PC-9 (cell line): Measurements from ENCODE around the gene CARD6. TPM values are rescaled to one million over a fixed set of nuclear protein-coding genes. Genes with fewer than 3 reads are reported as not detected.
"Not testable (repeated sequence)": the region's sequence is repeated elsewhere in the genome, so short reads cannot be mapped to it uniquely, and the experiment has no call there.

ENCODE experiments used
- BruUV-seq: library from RNA; stranded (reverse); fragments of 400-500 nt; replicated peaks from 2 replicates; lab custom pipeline; 2021; lab: Mats Ljungman, UMichigan
- CTCF ChIA-PET: fragments of 300-600 bp; sonication (Branson Sonifier 250); formaldehyde crosslinking; loops from one replicate; lab custom pipeline; 2022; ENCODE audit warnings: antibody characterized with exemption; lab: Charles Lee
- POLR2A ChIA-PET: fragments of 300-600 bp; sonication (Branson Sonifier 250); formaldehyde crosslinking; loops from one replicate; lab custom pipeline; 2022; ENCODE audit warnings: antibody characterized with exemption; ENCODE audit not compliant: unreplicated experiment; lab: Charles Lee
- DNase-seq, 2 experiments: peaks; one replicate each; pipeline versions ENCODE4 v3.0.0 to v3.0.0-alpha.2; 2015 to 2022; ENCODE audit warnings: mixed read lengths in 1 of 2
- H2AFZ ChIP-seq: fragments of 200-600 bp; sonication (generic); 2 replicates; pipeline ENCODE4 v1.8.1; 2017; ENCODE audit warnings: antibody characterized with exemption
- H3F3A ChIP-seq: fragments of 200-600 bp; sonication (generic); 2 replicates; pipeline ENCODE4 v1.8.1; 2017; ENCODE audit warnings: antibody characterized with exemption, mild to moderate bottlenecking, low read depth; ENCODE audit not compliant: insufficient read depth
- H3K27ac ChIP-seq: fragments of 200-600 bp; sonication (generic); 2 replicates; pipeline ENCODE4 v1.6.1; 2016; ENCODE audit warnings: mixed run types
- H3K27me3 ChIP-seq: fragments of 200-600 bp; sonication (generic); 2 replicates; pipeline ENCODE4 v1.6.1; 2016; ENCODE audit warnings: low read depth, mixed run types; ENCODE audit not compliant: insufficient read depth
- H3K36me3 ChIP-seq: fragments of 200-600 bp; sonication (generic); 2 replicates; pipeline ENCODE4 v1.6.1; 2016; ENCODE audit warnings: low read depth, mixed run types
- H3K4me1 ChIP-seq: fragments of 200-600 bp; sonication (generic); replicated peaks from 2 replicates; pipeline ENCODE4 v1.6.1; 2016; ENCODE audit warnings: mixed run types; ENCODE audit not compliant: insufficient read depth
- H3K4me2 ChIP-seq: fragments of 200-600 bp; sonication (generic); 2 replicates; pipeline ENCODE4 v1.6.1; 2017; ENCODE audit warnings: mixed run types
- H3K4me3 ChIP-seq: fragments of 200-600 bp; sonication (generic); 2 replicates; pipeline ENCODE4 v1.6.1; 2016; ENCODE audit warnings: mixed run types
- H3K79me2 ChIP-seq: fragments of 200-600 bp; sonication (generic); 2 replicates; pipeline ENCODE4 v1.6.1; 2017; ENCODE audit warnings: low read depth, mixed run types
- H3K9me2 ChIP-seq: fragments of 200-600 bp; sonication (generic); 2 replicates; pipeline ENCODE4 v1.8.1; 2017; ENCODE audit warnings: mild to moderate bottlenecking; ENCODE audit not compliant: insufficient read depth
- H3K9me3 ChIP-seq: fragments of 200-600 bp; sonication (generic); 2 replicates; pipeline ENCODE4 v1.8.1; 2016; ENCODE audit warnings: low read depth; ENCODE audit not compliant: insufficient read depth
- H4K20me1 ChIP-seq: fragments of 200-600 bp; sonication (generic); 2 replicates; pipeline ENCODE4 v1.8.1; 2017; ENCODE audit not compliant: insufficient read depth
- CTCF ChIP-seq: fragments of 200-600 bp; sonication (generic); conservative IDR thresholded peaks from 2 replicates; pipeline ENCODE4 v1.6.1; 2017; ENCODE audit warnings: mixed run types, antibody characterized with exemption, mild to moderate bottlenecking, moderate library complexity
- EZH2 ChIP-seq: fragments of 200-600 bp; sonication (generic); IDR thresholded peaks from 2 replicates; pipeline ENCODE4 v1.8.0; 2017; ENCODE audit warnings: antibody characterized with exemption, low read depth
- intact Hi-C: fragments of 100-400 bp; cut with micrococcal nuclease; formaldehyde crosslinking; loops from one replicate; pipeline ENCODE4 v1.10.0; 2022; ENCODE audit not compliant: unreplicated experiment
- total RNA-seq: library from RNA; stranded (reverse); gene quantifications from 2 replicates; pipeline ENCODE4 v1.2.3, GENCODE V29; 2021

The CARD6 gene
- total RNA-seq, 1 experiment from 2014 or later: 16.1 TPM

- Histone ChIP-seq H3K4me3 (no peak overlapping the region), H3K79me2 (no peaks in the 10 kb centered on the region), H3F3A (no peaks in the 10 kb centered on the region; the same call in 1 of the 2 replicates), H3K9me2 (no peaks in the 10 kb centered on the region), H3K9me3 (peaks cover 29% of the 10 kb centered on the region), H3K27me3 (no peaks in the 10 kb centered on the region), H3K4me2 (no peak overlapping the region), H3K27ac (no peak overlapping the region), H3K4me1 (no peaks in the 10 kb centered on the region), H2AFZ (no peak overlapping the region), H4K20me1 (no peaks in the 10 kb centered on the region), H3K36me3 (no peaks in the 10 kb centered on the region)
- intact Hi-C loops: loop anchor here (5.0 to 10.0 kb wide), 2 partner anchors 140 to 493 kb away; no protein-coding TSS in a partner anchor
- TF ChIP-seq EZH2 (no peak), CTCF (no peak)
- CTCF ChIA-PET: no interaction called here
- peak in 1 of 2 experiments; percentile 43 for DNase-seq
- POLR2A ChIA-PET: no interaction called here
- BruUV-seq: no TSS peak
Observed at GRCh38 chr5:40877371-40877988, 36.3 kb downstream of the CARD6 start.

- no peaks in the 10 kb centered on the region for H3K27me3 ChIP-seq
- ChIA-PET POLR2A (no interaction called here), CTCF (interaction anchor here (1.0 kb wide), 1 partner anchor 50 kb away, joined by 4 read pairs; no protein-coding TSS in a partner anchor)
- no peaks in the 10 kb centered on the region for H3K4me1 ChIP-seq
- peak overlapping the region; percentile 6; the same call in 1 of the 2 replicates for H3K4me2 ChIP-seq
- H3K36me3 ChIP-seq: no peaks in the 10 kb centered on the region
- no peak overlapping the region for H2AFZ ChIP-seq
- no TSS peak for BruUV-seq
- TF ChIP-seq EZH2 (no peak), CTCF (peak; percentile 90)
- H3K79me2 ChIP-seq: no peaks in the 10 kb centered on the region
- H3K4me3 ChIP-seq: no peak overlapping the region
- peak; percentile 6 to 47 for DNase-seq
- H3K9me3 ChIP-seq: peaks cover 29% of the 10 kb centered on the region
- intact Hi-C loops: loop anchor here (1.0 to 10.0 kb wide), 6 partner anchors 124 to 1165 kb away; partner anchors contain the start of gene TTC33
- H4K20me1 ChIP-seq: no peaks in the 10 kb centered on the region
- H3F3A ChIP-seq: no peaks in the 10 kb centered on the region; the same call in 1 of the 2 replicates
- no peak overlapping the region for H3K27ac ChIP-seq
- no peaks in the 10 kb centered on the region for H3K9me2 ChIP-seq
Observed at GRCh38 chr5:40879163-40879942, 38.2 kb downstream of the CARD6 start.

GRCh38 chr5:40882291-40882690 lies 41.1 kb downstream of the CARD6 start:
- Histone ChIP-seq H3K4me3 (no peak overlapping the region), H3K79me2 (no peaks in the 10 kb centered on the region), H3K4me1 (no peaks in the 10 kb centered on the region), H3F3A (no peaks in the 10 kb centered on the region; the same call in 1 of the 2 replicates), H4K20me1 (no peaks in the 10 kb centered on the region), H3K9me2 (no peaks in the 10 kb centered on the region), H3K9me3 (peaks cover 15% of the 10 kb centered on the region), H3K27me3 (no peaks in the 10 kb centered on the region), H3K27ac (no peak overlapping the region), H3K36me3 (no peaks in the 10 kb centered on the region), H2AFZ (no peak overlapping the region), H3K4me2 (no peak overlapping the region)
- POLR2A ChIA-PET: no interaction called here
- intact Hi-C loops: no loop called here
- no peak for TF ChIP-seq CTCF
- TF ChIP-seq EZH2: no peak
- peak in 1 of 2 experiments; percentile 19 for DNase-seq
- CTCF ChIA-PET: no interaction called here
- no TSS peak for BruUV-seq

- H3K4me3 ChIP-seq, DNase-seq, H3F3A ChIP-seq, POLR2A ChIA-PET, H2AFZ ChIP-seq, H3K27me3 ChIP-seq, H3K9me2 ChIP-seq, CTCF ChIA-PET, H3K9me3 ChIP-seq, H3K27ac ChIP-seq, intact Hi-C loops, H4K20me1 ChIP-seq, H3K36me3 ChIP-seq, H3K4me1 ChIP-seq, BruUV-seq, H3K4me2 ChIP-seq, H3K79me2 ChIP-seq: not testable (repeated sequence)
Observed at GRCh38 chr5:40883051-40883450, 41.9 kb downstream of the CARD6 start.
